Sigmoid colon (tissue), 7 donors: ENCODE data around the gene KRAS. TPM values are rescaled to one million over a fixed set of nuclear protein-coding genes. Genes with fewer than 3 reads are reported as not detected.

Experiments
- DNase-seq: peaks from one replicate; pipeline ENCODE4 v3.0.0-alpha.2; 2019
- H3K27ac ChIP-seq, 4 donors: fragments of 200-600 bp; sonication (generic); one replicate each; pipeline ENCODE4 v1.5.1; 2016 to 2019; ENCODE audit warnings: mild to moderate bottlenecking in 1 of 4
- H3K27me3 ChIP-seq, 3 donors: fragments of 200-600 bp; sonication (generic); one replicate each; pipeline ENCODE4 v1.5.1; 2019; ENCODE audit warnings: mild to moderate bottlenecking in 1 of 3
- H3K36me3 ChIP-seq, 4 donors: fragments of 200-600 bp; sonication (generic); one replicate each; pipeline ENCODE4 v1.5.1; 2016 to 2019
- H3K4me1 ChIP-seq, 4 donors: fragments of 200-600 bp; sonication (generic); one replicate each; pipeline ENCODE4 v1.5.1; 2017 to 2019
- H3K4me3 ChIP-seq, 4 donors: fragments of 200-600 bp; sonication (generic); one replicate each; pipeline ENCODE4 v1.5.1; 2017 to 2019; ENCODE audit warnings: mild to moderate bottlenecking in 2 of 4, moderate library complexity in 1 of 4
- H3K9me3 ChIP-seq, 4 donors: fragments of 200-600 bp in 3 of 4; sonication (generic) in 3 of 4; one replicate each; pipeline versions ENCODE4 v1.5.1 to v1.6.1; 2013 to 2019
- CTCF ChIP-seq, 4 experiments: fragments of 450-650 bp in 3 of 4; fragments of 200-600 bp in 1 of 4; IDR thresholded peaks; one replicate each; pipeline ENCODE4 v1.5.1; 2016 to 2019; ENCODE audit warnings: antibody characterized with exemption in 4 of 4, mild to moderate bottlenecking in 3 of 4, moderate library complexity in 2 of 4
- EP300 ChIP-seq, 4 donors: sonication (generic); formaldehyde crosslinking; IDR thresholded peaks; one replicate each; pipeline ENCODE4 v1.6.1; 2017; ENCODE audit warnings: antibody characterized with exemption in 4 of 4
- POLR2A ChIP-seq, 2 donors: fragments of 450-650 bp; IDR thresholded peaks; one replicate each; pipeline ENCODE4 v1.6.1; 2016; ENCODE audit warnings: antibody characterized with exemption in 2 of 2, mild to moderate bottlenecking in 2 of 2, moderate library complexity in 2 of 2
- POLR2AphosphoS5 ChIP-seq, 4 donors: sonication (generic); formaldehyde crosslinking; IDR thresholded peaks; one replicate each; pipeline ENCODE4 v1.6.1; 2017; ENCODE audit warnings: antibody characterized with exemption in 4 of 4
- WGBS, 2 donors: extraction: QIAGEN DNeasy Blood & Tissue Kit; methylation state at CpG; one replicate each; pipeline ENCODE4 v1.1.7; 2013; 5-methylcytosine and 5-hydroxymethylcytosine counted together
- intact Hi-C: fragments of 100-400 bp; cut with DNase I; formaldehyde crosslinking; loops from one replicate; pipeline ENCODE4 v1.15.1; 2023
- polyA plus RNA-seq, 3 donors: library from polyadenylated mRNA; stranded (reverse); fragments of 200-250 nt; gene quantifications; one replicate each; pipeline ENCODE4 v1.2.3, GENCODE V29; 2013
- total RNA-seq, 4 donors: library from RNA; depleted of rRNA; stranded (reverse); fragments of >200 nt; gene quantifications; one replicate each; pipeline ENCODE4 v1.1.0, GENCODE V29; 2016
- donor health status: healthy with polysubstance abuse.
- donor health status: Bipolar disorder and iron deficiency.
- donor health status: healthy.

Gene KRAS
- total and polyA plus RNA-seq, 7 donors: 19.4 to 40.2 (median 23.9) TPM

GRCh38 chr12:25207846-25208245 is 42.9 kb downstream of the KRAS start:
- H3K4me1 ChIP-seq: no peaks in the 10 kb centered on the region
- no peak for TF ChIP-seq EP300 (IDR thresholded peaks at IDR 0.05)
- no peak for TF ChIP-seq POLR2A (IDR thresholded peaks at IDR 0.05)
- WGBS, 2 donors: 22 to 78% methylated on average over 1 of the region's 1 CpG

GRCh38 chr12:25207411-25207810 is 43.3 kb downstream of the KRAS start:
- Histone ChIP-seq H3K9me3 (no peaks in the 10 kb centered on the region), H3K4me3 (no peak overlapping the region), H3K27me3 (no peaks in the 10 kb centered on the region), H3K36me3 (peaks cover 0 to 64% (median 3%) of the 10 kb centered on the region in 4 donors), H3K27ac (no peak overlapping the region), H3K4me1 (no peaks in the 10 kb centered on the region)
- DNase-seq: no peak
- intact Hi-C loops: no loop called here
- no peak for TF ChIP-seq POLR2A (IDR thresholded peaks at IDR 0.05)
- no peak for TF ChIP-seq POLR2AphosphoS5 (IDR thresholded peaks at IDR 0.05)
- no peak for TF ChIP-seq CTCF (IDR thresholded peaks at IDR 0.05)
- no peak for TF ChIP-seq EP300 (IDR thresholded peaks at IDR 0.05)
- 97 to 98% methylated on average over 6 of the region's 6 CpGs for WGBS, 2 donors

More at GRCh38 chr12:25207846-25208245, 42.9 kb downstream of the KRAS start:
- Histone ChIP-seq H3K36me3 (peaks cover 0 to 64% (median 3%) of the 10 kb centered on the region in 4 donors), H3K4me3 (no peak overlapping the region), H3K27me3 (no peaks in the 10 kb centered on the region), H3K9me3 (no peaks in the 10 kb centered on the region), H3K27ac (no peak overlapping the region)
- no peak for DNase-seq
- intact Hi-C loops: no loop called here

- no peaks in the 10 kb centered on the region for H3K4me1 ChIP-seq
- H3K27me3 ChIP-seq: no peaks in the 10 kb centered on the region
- no peak overlapping the region for H3K4me3 ChIP-seq
- no peak for DNase-seq
- H3K9me3 ChIP-seq: no peaks in the 10 kb centered on the region
- H3K36me3 ChIP-seq: peaks cover 0 to 33% (median under 1%) of the 10 kb centered on the region in 4 donors
- WGBS, 2 donors: 32 to 77% methylated on average over 2 of the region's 2 CpGs
- no peak overlapping the region for H3K27ac ChIP-seq
- intact Hi-C loops: no loop called here
- TF ChIP-seq CTCF (IDR thresholded peaks at IDR 0.05) (no peak), POLR2AphosphoS5 (IDR thresholded peaks at IDR 0.05) (no peak), POLR2A (IDR thresholded peaks at IDR 0.05) (no peak), EP300 (IDR thresholded peaks at IDR 0.05) (no peak)
Measured at GRCh38 chr12:25202137-25202536, 48.6 kb downstream of the KRAS start.

- 90 to 99% methylated on average over 1 of the region's 1 CpG for WGBS, 2 donors
- TF ChIP-seq CTCF (IDR thresholded peaks at IDR 0.05) (no peak), POLR2AphosphoS5 (IDR thresholded peaks at IDR 0.05) (no peak), POLR2A (IDR thresholded peaks at IDR 0.05) (no peak), EP300 (IDR thresholded peaks at IDR 0.05) (no peak)
Measured at GRCh38 chr12:25200703-25201102, 50.0 kb downstream of the KRAS start.

GRCh38 chr12:25197608-25198007 is 53.1 kb downstream of the KRAS start:
- Histone ChIP-seq H3K27me3 (no peaks in the 10 kb centered on the region), H3K9me3 (no peaks in the 10 kb centered on the region), H3K4me1 (peaks cover 0 to 22% (median 18%) of the 10 kb centered on the region in 4 donors), H3K27ac (no peak overlapping the region), H3K36me3 (no peaks in the 10 kb centered on the region), H3K4me3 (no peak overlapping the region)
- intact Hi-C loops: loop anchor here (5.0 kb wide), 2 partner anchors 45 to 760 kb away; partner anchors contain the start of gene RASSF8
- WGBS, 2 donors: 66 to 67% methylated on average over 2 of the region's 2 CpGs
- TF ChIP-seq POLR2A (IDR thresholded peaks at IDR 0.05): no peak
- TF ChIP-seq EP300 (IDR thresholded peaks at IDR 0.05): no peak
- TF ChIP-seq CTCF (IDR thresholded peaks at IDR 0.05): no peak
- TF ChIP-seq POLR2AphosphoS5 (IDR thresholded peaks at IDR 0.05): no peak
- no peak for DNase-seq

More at GRCh38 chr12:25200703-25201102, 50.0 kb downstream of the KRAS start:
- intact Hi-C loops: no loop called here
- peaks cover 0 to 12% (median 10%) of the 10 kb centered on the region in 4 donors for H3K4me1 ChIP-seq
- H3K27ac ChIP-seq: no peak overlapping the region
- no peaks in the 10 kb centered on the region for H3K27me3 ChIP-seq
- H3K9me3 ChIP-seq: no peaks in the 10 kb centered on the region
- no peak for DNase-seq
- H3K4me3 ChIP-seq: no peak overlapping the region
- H3K36me3 ChIP-seq: peaks cover 0 to 21% (median 0%) of the 10 kb centered on the region in 4 donors
